K562 (cell line): ENCODE results near the gene ADGRL3. TPM values are rescaled to one million over a fixed set of nuclear protein-coding genes. Genes with fewer than 3 reads are reported as not detected.

Source experiments
- ATAC-seq: fragments of 200-7000 bp; cut with Tn5 transposase; 3 replicates; pipeline ENCODE4 v1.9.1; 2020; ENCODE audit warnings: moderate library complexity
- BruUV-seq: library from RNA; stranded (reverse); fragments of 400-500 nt; replicated peaks from 2 replicates; lab custom pipeline; 2021; lab: Mats Ljungman, UMichigan
- CTCF ChIA-PET: fragments of 300-600 bp; formaldehyde crosslinking; extraction: SDS; loops from one replicate; lab custom pipeline; 2021; ENCODE audit warnings: low intra/inter-chr PET ratio; lab: Yijun Ruan, JAX
- POLR2A ChIA-PET: fragments of 300-600, 350-650 bp; sonication (Branson Sonifier 250); formaldehyde crosslinking; extraction: SDS; loops from one replicate; lab custom pipeline; 2021; ENCODE audit warnings: antibody characterized with exemption, inconsistent platforms; lab: Yijun Ruan, JAX
- DNase-seq, 4 experiments: peaks; one replicate each; pipeline versions ENCODE4 v3.0.0 to v3.0.0-alpha.2; 2011 to 2018; ENCODE audit warnings: low spot score in 3 of 4, mixed read lengths in 3 of 4; ENCODE audit errors: extremely low read depth in 1 of 4
- FAIRE-seq: peaks from 2 replicates; lab custom pipeline; 2011; peaks lifted over from hg19 to GRCh38; lab: Jason Lieb, UNC
- H2AFZ ChIP-seq: 2 replicates; pipeline ENCODE4 v1.6.0; 2011; ENCODE audit warnings: low read depth, low read length, control low read depth, inconsistent platforms
- H3K27ac ChIP-seq: fragments of 200-600 bp; 3 replicates; pipeline ENCODE4 v1.8.0; 2011; ENCODE audit warnings: low read depth, mild to moderate bottlenecking, control low read depth, inconsistent platforms, low read length, moderate library complexity, mixed read lengths; ENCODE audit errors: extremely low read depth
- H3K27me3 ChIP-seq, 2 experiments: fragments of 300-600 bp in 1 of 2; 2 replicates in 1 of 2; 3 replicates in 1 of 2; pipeline versions ENCODE4 v1.6.0 to v1.8.0; 2011; ENCODE audit warnings: inconsistent platforms in 2 of 2, low read length in 2 of 2, mild to moderate bottlenecking in 1 of 2, mixed read lengths in 1 of 2, moderate library complexity in 1 of 2; ENCODE audit not compliant: control insufficient read depth in 2 of 2, insufficient read depth in 2 of 2
- H3K36me3 ChIP-seq: fragments of 300-600 bp; 3 replicates; pipeline ENCODE4 v1.8.0; 2011; ENCODE audit warnings: mild to moderate bottlenecking, low read length, inconsistent platforms; ENCODE audit not compliant: control insufficient read depth, insufficient read depth
- H3K4me1 ChIP-seq, 2 experiments: fragments of 200-600 bp in 1 of 2; replicated peaks in 1 of 2; 2 replicates in 1 of 2; 3 replicates in 1 of 2; pipeline versions ENCODE4 v1.5.1 to v1.8.0; 2011; ENCODE audit warnings: inconsistent platforms in 2 of 2, low read length in 2 of 2, mild to moderate bottlenecking in 1 of 2, mixed read lengths in 1 of 2, moderate library complexity in 1 of 2; ENCODE audit not compliant: control insufficient read depth in 2 of 2, insufficient read depth in 2 of 2
- H3K4me2 ChIP-seq: 2 replicates; pipeline ENCODE4 v1.6.1; 2011; ENCODE audit warnings: low read length, control low read depth, inconsistent platforms, mixed read lengths; ENCODE audit not compliant: insufficient read depth
- H3K4me3 ChIP-seq: fragments of 200-600 bp; sonication (generic), shearing (Covaris generic); 2 replicates; pipeline ENCODE4 v1.5.1; 2016; ENCODE audit warnings: control low read depth, inconsistent platforms
- H3K79me2 ChIP-seq: fragments of 200-600 bp; 3 replicates; pipeline ENCODE4 v1.8.0; 2011; ENCODE audit warnings: low read length, inconsistent platforms; ENCODE audit not compliant: control insufficient read depth, insufficient read depth
- H3K9ac ChIP-seq, 2 experiments: 2 replicates each; pipeline versions ENCODE4 v1.6.0 to v1.6.1; 2011; ENCODE audit warnings: low read depth in 2 of 2, low read length in 2 of 2, control low read depth in 1 of 2, inconsistent platforms in 1 of 2, mild to moderate bottlenecking in 1 of 2, mixed read lengths in 1 of 2; ENCODE audit not compliant: insufficient read depth in 1 of 2
- H3K9me1 ChIP-seq: one replicate; pipeline ENCODE4 v1.6.0; 2011; ENCODE audit warnings: inconsistent platforms, mild to moderate bottlenecking, low read length, moderate library complexity; ENCODE audit not compliant: control insufficient read depth, insufficient read depth
- H3K9me3 ChIP-seq: replicated peaks from 2 replicates; pipeline ENCODE4 v1.5.1; 2011; ENCODE audit warnings: low read depth, low read length, inconsistent platforms; ENCODE audit not compliant: control insufficient read depth, insufficient read depth
- H4K20me1 ChIP-seq: replicated peaks from 2 replicates; pipeline ENCODE4 v1.6.1; 2011; ENCODE audit warnings: low read length, inconsistent platforms, mixed read lengths; ENCODE audit not compliant: control insufficient read depth, insufficient read depth
- CEBPZ ChIP-seq: fragments of 150-350 bp; IDR thresholded peaks from 2 replicates; pipeline ENCODE4 v1.6.1; 2014; ENCODE audit warnings: low read depth, mild to moderate bottlenecking, low read length, borderline replicate concordance
- FOS ChIP-seq: IDR thresholded peaks from 3 replicates; pipeline ENCODE4 v1.6.1; 2011; ENCODE audit not compliant: insufficient read length; ENCODE audit errors: extremely low read depth
- HNRNPH1 ChIP-seq: fragments of 200-400 bp; formaldehyde crosslinking; optimal IDR thresholded peaks from 2 replicates; pipeline ENCODE3; 2017; ENCODE audit warnings: low read depth, mild to moderate bottlenecking, low read length, moderate library complexity
- HOMEZ ChIP-seq: fragments of 250-450 bp; sonication (Bioruptor Pico); IDR thresholded peaks from 2 replicates; pipeline ENCODE4 v1.4.0; 2020; ENCODE audit warnings: mild to moderate bottlenecking, moderate library complexity
- LARP7 ChIP-seq: fragments of 450-650 bp; IDR thresholded peaks from 2 replicates; pipeline ENCODE4 v1.6.1; 2016
- MAX ChIP-seq: sonication (generic); formaldehyde crosslinking; IDR thresholded peaks from 2 replicates; pipeline ENCODE4 v1.9.0; 2022; ENCODE audit warnings: mild to moderate bottlenecking, missing genetic modification reagents
- NKRF ChIP-seq: fragments of 450-650 bp; IDR thresholded peaks from 2 replicates; pipeline ENCODE4 v1.6.1; 2016; ENCODE audit warnings: borderline replicate concordance
- RB1 ChIP-seq: fragments of 450-650 bp; IDR thresholded peaks from 2 replicates; pipeline ENCODE4 v1.6.1; 2017; ENCODE audit warnings: low read depth, mild to moderate bottlenecking
- STAT6 ChIP-seq: sonication (generic); formaldehyde crosslinking; IDR thresholded peaks from 2 replicates; pipeline ENCODE4 v1.8.1; 2023; ENCODE audit warnings: mild to moderate bottlenecking, missing genetic modification reagents
- TCFL5 ChIP-seq: fragments of 250-450 bp; sonication (Bioruptor Pico); conservative IDR thresholded peaks from 2 replicates; pipeline ENCODE4 v1.6.1; 2021; ENCODE audit warnings: mild to moderate bottlenecking, moderate library complexity, matching md5 sums
- ZNF217 ChIP-seq: sonication (generic); formaldehyde crosslinking; IDR thresholded peaks from 2 replicates; pipeline ENCODE4 v1.8.0; 2022; ENCODE audit warnings: mild to moderate bottlenecking, missing genetic modification reagents
- ZNF263 ChIP-seq: sonication (generic); formaldehyde crosslinking; IDR thresholded peaks from 2 replicates; pipeline ENCODE4 v1.8.0; 2022; ENCODE audit warnings: mild to moderate bottlenecking, missing genetic modification reagents, borderline replicate concordance
- ZNF282 ChIP-seq: sonication (generic); formaldehyde crosslinking; IDR thresholded peaks from 2 replicates; pipeline ENCODE4 v1.8.1; 2023; ENCODE audit warnings: missing genetic modification reagents
- WGBS: fragments of 100-300 bp; shearing (Covaris generic); methylation state at CpG from one replicate; pipeline ENCODE4 v1.1.6; 2016; ENCODE audit warnings: low coverage, mixed read lengths; ENCODE audit not compliant: insufficient coverage; ENCODE audit errors: missing lambda C conversion rate; 5-methylcytosine and 5-hydroxymethylcytosine counted together
- in situ Hi-C: fragments of 300-500 bp; cut with MboI; formaldehyde crosslinking; loops from 4 replicates; pipeline ENCODE4 v1.15.0; 2018; ENCODE audit warnings: inconsistent platforms, mixed read lengths
- intact Hi-C: fragments of 100-400 bp; cut with micrococcal nuclease; formaldehyde crosslinking; loops from 2 replicates; pipeline ENCODE4 v1.14.2; 2022
- polyA plus RNA-seq, 8 experiments: library from polyadenylated mRNA; depleted of rRNA in 4 of 8; stranded (reverse) in 5 of 8; unstranded in 3 of 8; fragments of >200 nt; fragmentation: Nextera tagmentation in 2 of 8; fragmentation: Illumina TruSeq in 1 of 8; extraction: Ambion mirVana in 2 of 8; extraction: Trizol in 1 of 8; gene quantifications; 2 replicates each; pipeline versions ENCODE4 v1.2.1 to v1.2.3, GENCODE V29; 2011 to 2014; ENCODE audit warnings: inconsistent platforms in 1 of 8, missing spikeins in 1 of 8
- total RNA-seq, 7 experiments: library from RNA; depleted of rRNA in 6 of 7; stranded (reverse); fragments of >200 nt in 6 of 7; fragmentation: Illumina TruSeq in 2 of 7; extraction: Trizol in 2 of 7; gene quantifications; 2 replicates each; pipeline versions ENCODE4 v1.2.1 to v1.2.3, GENCODE V29; 2011 to 2021; ENCODE audit warnings: low replicate concordance in 1 of 7

The ADGRL3 gene
- total and polyA plus RNA-seq, 9 of the 15 experiments (the other 6 are each of a cell fraction or from before 2014, with no cell fraction given), result 0.03 to 0.14 (median 0.04) TPM; not detected in 2

- 13% methylated on average over 5 of the region's 5 CpGs for WGBS
- H2AFZ ChIP-seq, result no peak overlapping the region
- BruUV-seq, result no TSS peak
- H3K79me2 ChIP-seq, result no peaks in the 10 kb centered on the region
- POLR2A ChIA-PET, result no interaction called here
- CTCF ChIA-PET, result no interaction called here
- in situ Hi-C loops, result no loop called here
- H3K9me3 ChIP-seq, result no peaks in the 10 kb centered on the region
- H3K9me1 ChIP-seq, result no peaks in the 10 kb centered on the region
- ATAC-seq (no peak), FAIRE-seq (no peak), DNase-seq (no peak)
- H3K27ac ChIP-seq, result no peak overlapping the region
- no peaks in the 10 kb centered on the region for H3K27me3 ChIP-seq
- intact Hi-C loops, result no loop called here
- H3K36me3 ChIP-seq, result no peaks in the 10 kb centered on the region
- H3K4me1 ChIP-seq, result no peaks in the 10 kb centered on the region
- H3K4me2 ChIP-seq, result no peak overlapping the region
- H4K20me1 ChIP-seq, result no peaks in the 10 kb centered on the region
- H3K9ac ChIP-seq, result no peak overlapping the region
- H3K4me3 ChIP-seq, result no peak overlapping the region
- no peak for TF ChIP-seq NKRF
- TF ChIP-seq HOMEZ (CRISPR knock-in tag), result no peak
- no peak for TF ChIP-seq MAX
- no peak for TF ChIP-seq TCFL5 (CRISPR knock-in tag)
- TF ChIP-seq ZNF217 (CRISPR knock-in tag), result no peak
- no peak for TF ChIP-seq FOS
- no peak for TF ChIP-seq CEBPZ
- no peak for TF ChIP-seq ZNF263
- TF ChIP-seq HNRNPH1, result no peak
- no peak for TF ChIP-seq LARP7
- TF ChIP-seq ZNF282 (CRISPR knock-in tag), result no peak
- no peak for TF ChIP-seq RB1
- TF ChIP-seq STAT6 (CRISPR knock-in tag), result no peak
Measured at GRCh38 chr4:61531188-61531587, 331.1 kb downstream of the ADGRL3 start.
